Iris pigment epithelial cell (primary cell): ENCODE results near the gene SMAD1.
A peak's percentile ranks its signal among the peaks of the same experiment; 100 is the strongest.
"Not testable (repeated sequence)": the region's sequence is repeated elsewhere in the genome, so short reads cannot be mapped to it uniquely, and the experiment has no call there.

ENCODE experiments used
- DNase-seq: peaks from one replicate; pipeline ENCODE4 v3.0.0-alpha.2; 2011; ENCODE audit warnings: low read depth

SMAD1 gene

GRCh38 chr4:145564540-145564939 lies 82.9 kb downstream of the SMAD1 start:
- no peak for DNase-seq

- DNase-seq, result no peak
Observed at GRCh38 chr4:145565328-145565727, 83.7 kb downstream of the SMAD1 start.

GRCh38 chr4:145566086-145566708 lies 84.5 kb downstream of the SMAD1 start:
- no peak for DNase-seq

- no peak for DNase-seq
Observed at GRCh38 chr4:145566768-145567167, 85.1 kb downstream of the SMAD1 start.

- DNase-seq, result no peak
Observed at GRCh38 chr4:145567516-145567915, 85.9 kb downstream of the SMAD1 start.

- not testable (repeated sequence) for DNase-seq
Observed at GRCh38 chr4:145574546-145574945, 92.9 kb downstream of the SMAD1 start.

- no peak for DNase-seq
Observed at GRCh38 chr4:145580906-145581305, 99.3 kb downstream of the SMAD1 start.

GRCh38 chr4:145583191-145584055 lies 101.8 kb downstream of the SMAD1 start:
- peak; percentile 6 for DNase-seq

- DNase-seq, result no peak
Observed at GRCh38 chr4:145587088-145587754, 105.6 kb downstream of the SMAD1 start.

- not testable (repeated sequence) for DNase-seq
Observed at GRCh38 chr4:145589381-145589780, 107.7 kb downstream of the SMAD1 start.

GRCh38 chr4:145589916-145590702 lies 108.5 kb downstream of the SMAD1 start:
- no peak for DNase-seq

- no peak for DNase-seq
Observed at GRCh38 chr4:145602129-145602760, 120.6 kb downstream of the SMAD1 start.

GRCh38 chr4:145605941-145606340 lies 124.3 kb downstream of the SMAD1 start:
- no peak for DNase-seq
